NOMO-1 treated with dmso at 0.1 percent for 144 hours (cell line): ENCODE results near the gene KCNIP3.
"Not testable (repeated sequence)": the region's sequence is repeated elsewhere in the genome, so short reads cannot be mapped to it uniquely, and the experiment has no call there.

Experiments
- DNase-seq: peaks from one replicate; lab custom pipeline; 2025; ENCODE audit not compliant: unreplicated experiment; lab: John Stamatoyannopoulos, UW

The KCNIP3 gene

DNA sequence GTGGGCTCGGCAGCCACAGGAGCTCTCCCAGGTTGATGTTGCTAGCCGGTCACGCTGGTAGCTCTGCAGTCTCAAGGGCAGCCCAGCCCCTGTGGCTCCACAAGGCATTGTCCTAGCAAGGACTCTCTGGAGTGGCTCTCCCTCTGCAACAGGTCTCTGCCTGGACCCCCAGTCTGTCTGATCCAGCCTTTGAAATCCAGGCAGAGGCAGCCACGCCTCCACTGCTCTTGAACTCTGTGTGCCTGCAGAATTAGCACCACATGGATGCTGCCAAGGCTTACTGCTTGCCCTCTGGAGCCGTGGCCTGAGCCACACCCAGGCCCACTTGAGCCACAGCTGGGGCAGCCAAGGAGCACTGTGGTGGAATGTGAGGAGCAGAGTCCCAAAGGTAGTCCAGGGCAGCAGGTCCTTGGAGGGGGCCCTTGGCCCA is 62.4 kb downstream of the KCNIP3 start:
- no peak for DNase-seq

DNA sequence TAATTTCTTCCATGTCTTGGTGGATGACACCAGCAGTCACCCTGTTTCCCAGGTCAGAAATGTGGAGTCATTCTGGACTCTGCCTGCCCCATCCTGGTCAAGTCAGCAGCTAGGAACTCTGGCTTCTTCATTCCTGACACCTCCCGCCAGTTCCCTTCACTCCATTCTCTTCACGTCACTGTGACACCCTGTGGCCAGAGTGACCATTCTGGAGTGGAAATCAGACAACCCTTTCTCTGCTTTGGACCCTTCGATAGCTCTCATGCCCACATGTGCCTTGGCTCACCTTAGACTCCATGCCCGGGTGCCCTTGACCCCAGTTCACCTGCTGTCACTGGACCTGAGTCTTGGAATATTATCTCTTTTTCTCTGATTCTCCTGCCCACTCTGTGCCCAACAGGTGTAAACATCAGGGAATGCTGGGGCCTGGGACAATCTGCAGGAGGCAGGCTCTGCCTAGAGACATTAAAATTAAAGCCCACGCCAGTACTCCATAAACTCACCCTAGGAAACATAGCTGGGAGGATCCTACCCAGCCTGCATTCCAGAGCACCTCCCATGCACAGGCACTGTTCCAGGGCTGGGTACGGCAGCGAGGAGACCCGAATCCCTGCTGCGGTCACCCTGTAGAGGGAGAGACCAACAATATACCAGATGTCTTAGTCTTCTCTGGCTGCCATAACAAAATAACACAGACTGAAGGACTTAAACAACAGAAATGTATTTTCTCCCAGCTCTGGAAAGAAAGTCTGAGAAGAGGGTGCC is 64.3 kb downstream of the KCNIP3 start:
- DNase-seq = no peak

DNA sequence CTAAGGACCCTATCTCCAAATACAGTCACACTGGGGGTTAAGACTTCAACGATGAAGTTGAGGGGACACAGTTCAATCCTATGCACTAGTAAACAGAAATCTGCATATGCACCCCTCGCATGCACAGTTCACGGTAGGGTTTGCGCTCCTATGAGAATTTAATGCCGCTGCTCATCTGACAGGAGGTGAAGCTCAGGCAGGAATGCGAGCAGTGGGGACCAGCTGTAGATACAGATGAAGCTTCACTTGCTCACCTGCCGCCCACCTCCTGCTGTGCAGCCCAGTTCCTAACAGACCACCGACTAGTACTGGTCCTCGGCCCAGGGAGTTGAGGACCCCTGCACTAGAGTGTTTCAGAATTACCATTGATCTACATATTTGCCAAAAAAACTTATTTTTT is 65.3 kb downstream of the KCNIP3 start:
- no peak for DNase-seq

DNA sequence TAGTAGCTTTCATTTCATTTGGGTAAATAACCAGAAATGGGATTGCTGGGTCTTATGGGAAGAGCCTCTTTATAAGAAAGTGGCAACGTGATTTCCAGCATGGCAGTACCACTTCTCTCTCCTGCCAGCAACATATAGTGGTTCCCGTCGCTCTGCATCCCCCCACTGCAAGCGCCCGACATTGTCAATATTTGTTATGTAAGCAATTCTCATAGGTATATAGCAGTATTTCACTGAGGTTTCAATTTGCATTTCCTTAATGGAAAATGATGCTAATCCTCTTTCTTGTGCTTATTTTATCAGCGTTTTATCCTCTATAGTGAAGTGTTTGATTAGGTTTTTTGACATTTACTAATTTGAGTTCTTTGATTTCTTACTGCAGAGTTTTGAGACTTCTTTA is 69.4 kb downstream of the KCNIP3 start:
- DNase-seq = no peak

DNA sequence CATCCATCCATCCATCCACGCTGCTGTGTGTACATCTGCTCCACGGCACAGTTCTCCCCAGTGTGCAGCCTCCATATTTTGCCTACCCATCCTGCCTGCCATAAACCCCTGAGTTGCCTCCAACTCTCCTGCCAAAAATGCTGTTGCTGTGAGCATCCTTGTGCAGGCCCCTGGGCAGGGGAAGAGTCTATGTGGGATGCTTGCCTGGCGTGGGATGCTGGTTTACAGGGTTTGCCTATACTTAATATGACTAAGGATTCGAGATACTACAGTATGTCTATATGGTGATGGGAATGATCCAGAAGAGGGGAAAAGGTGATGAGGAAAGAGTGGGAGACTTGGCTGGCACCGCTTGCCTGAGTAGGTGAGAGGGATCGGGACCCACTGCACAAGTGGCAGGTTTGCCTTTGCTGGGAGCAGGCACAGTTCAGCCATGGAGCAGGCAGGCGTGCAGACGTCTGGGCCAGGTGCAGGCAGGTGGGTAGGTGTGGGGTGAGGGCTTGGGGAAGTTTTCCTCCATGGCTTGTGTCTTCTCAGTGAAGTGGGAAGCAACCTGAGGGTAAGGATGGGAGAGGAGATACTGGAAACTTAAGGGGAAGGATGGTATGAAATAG is 75.2 kb downstream of the KCNIP3 start:
- DNase-seq = no peak

DNA sequence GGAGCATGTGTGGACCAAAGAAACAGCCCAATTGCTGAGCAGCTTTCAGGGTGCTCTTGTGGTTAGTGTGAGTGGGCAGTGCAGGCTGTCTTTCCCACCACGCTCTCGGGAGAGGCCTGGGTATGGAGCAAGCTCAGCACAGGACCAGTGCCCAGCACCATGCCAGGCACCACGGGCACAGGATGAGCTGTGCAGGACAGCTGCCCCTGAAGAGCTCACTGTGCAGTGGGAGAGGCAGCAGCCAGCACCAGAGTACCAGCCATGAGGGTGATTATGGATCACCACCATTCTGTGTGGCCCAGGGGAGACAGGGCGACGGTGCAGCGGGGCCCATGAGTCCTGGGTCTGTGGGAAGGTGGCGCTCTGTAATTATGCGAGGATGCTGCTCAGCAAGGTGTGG is 75.7 kb downstream of the KCNIP3 start:
- DNase-seq = no peak

DNA sequence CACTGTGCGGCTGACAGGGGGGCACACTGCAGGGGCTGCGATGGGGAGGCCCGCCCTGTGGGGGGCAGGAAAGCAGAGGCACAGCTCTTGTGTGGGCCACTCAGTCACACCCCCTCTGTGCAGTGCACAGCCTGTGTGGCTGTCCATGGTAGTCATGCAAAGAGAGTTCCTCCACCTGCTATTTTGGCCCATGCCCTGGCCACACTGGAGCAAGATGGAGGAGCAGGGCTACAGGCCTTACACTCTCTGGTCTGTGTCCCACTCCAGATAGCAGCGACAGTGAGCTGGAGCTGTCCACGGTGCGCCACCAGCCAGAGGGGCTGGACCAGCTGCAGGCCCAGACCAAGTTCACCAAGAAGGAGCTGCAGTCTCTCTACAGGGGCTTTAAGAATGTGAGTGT is 76.9 kb downstream of the KCNIP3 start:
- no peak for DNase-seq

DNA sequence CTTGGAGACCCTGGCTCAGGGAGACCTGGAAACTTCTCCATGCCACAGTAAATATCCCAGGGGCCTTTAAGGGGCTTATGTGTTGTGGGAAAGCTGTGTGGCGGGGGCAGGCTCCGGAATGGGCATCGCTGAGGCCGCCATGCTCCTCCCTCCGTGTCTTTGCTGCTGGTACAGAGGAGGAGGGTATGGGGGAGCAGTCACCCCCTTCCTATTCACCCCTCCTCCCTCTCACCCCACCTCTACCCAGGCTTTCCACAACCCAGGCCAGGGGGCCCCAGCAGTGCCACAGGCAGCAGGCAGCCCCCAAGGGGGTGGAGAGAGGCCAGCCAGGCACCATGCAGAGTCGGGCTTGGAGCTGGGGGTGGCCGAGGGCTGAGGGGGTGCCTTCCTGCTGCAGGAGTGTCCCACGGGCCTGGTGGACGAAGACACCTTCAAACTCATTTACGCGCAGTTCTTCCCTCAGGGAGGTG is 77.3 kb downstream of the KCNIP3 start:
- DNase-seq = no peak

DNA sequence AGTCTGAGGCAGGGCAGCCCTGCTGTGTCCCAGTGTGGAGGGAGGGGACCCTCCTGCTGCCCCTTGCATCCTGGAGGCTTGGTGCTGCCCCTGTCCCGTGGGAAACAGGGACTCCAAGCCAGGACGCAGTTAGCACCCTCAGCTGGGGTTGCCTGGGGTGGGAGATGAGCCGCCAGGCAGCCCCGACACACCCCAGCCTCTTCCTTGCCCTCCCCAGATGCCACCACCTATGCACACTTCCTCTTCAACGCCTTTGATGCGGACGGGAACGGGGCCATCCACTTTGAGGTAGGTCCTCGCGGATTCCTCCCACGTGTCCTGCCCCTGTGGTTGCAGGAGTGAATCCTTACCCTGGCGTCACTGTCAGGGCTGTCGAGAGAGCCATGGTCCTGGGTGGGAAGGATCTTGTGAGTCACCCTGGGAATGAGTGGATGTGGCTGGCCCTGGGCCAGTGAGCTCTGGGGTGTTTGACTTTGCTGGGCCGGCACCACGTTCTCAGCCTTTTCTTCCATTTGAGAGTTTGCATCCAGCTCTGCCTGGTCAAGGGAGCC is 77.8 kb downstream of the KCNIP3 start:
- DNase-seq = no peak

DNA sequence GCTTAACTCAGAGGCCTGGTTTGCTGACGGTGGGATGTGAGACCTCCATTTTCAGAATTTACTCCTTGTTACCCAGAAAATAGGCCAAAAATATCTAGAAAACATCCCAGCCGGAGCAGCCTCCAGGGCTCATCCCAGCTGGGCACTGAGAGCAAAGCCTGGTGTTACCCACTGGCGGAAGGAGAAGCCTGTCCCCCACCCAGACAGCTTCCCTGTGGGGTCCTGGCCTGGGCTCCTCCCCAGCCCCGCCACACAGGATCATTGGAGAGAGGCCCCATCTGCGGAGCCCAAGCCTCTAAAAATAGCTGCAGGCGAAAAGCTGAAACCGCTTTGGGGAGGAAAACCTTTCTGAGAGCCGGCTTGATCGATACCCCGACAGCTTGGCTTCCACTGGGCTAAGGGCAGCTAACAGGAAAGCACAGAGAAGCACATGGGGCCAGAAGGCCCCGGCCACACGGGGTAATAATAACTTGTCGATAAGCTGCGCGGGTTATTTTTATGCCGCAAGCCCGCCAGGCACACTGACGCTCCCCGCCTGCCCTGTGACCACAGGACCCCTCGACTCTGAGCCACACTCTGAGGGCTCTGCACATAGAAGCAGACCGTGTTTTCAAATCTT is 78.5 kb downstream of the KCNIP3 start:
- no peak for DNase-seq

DNA sequence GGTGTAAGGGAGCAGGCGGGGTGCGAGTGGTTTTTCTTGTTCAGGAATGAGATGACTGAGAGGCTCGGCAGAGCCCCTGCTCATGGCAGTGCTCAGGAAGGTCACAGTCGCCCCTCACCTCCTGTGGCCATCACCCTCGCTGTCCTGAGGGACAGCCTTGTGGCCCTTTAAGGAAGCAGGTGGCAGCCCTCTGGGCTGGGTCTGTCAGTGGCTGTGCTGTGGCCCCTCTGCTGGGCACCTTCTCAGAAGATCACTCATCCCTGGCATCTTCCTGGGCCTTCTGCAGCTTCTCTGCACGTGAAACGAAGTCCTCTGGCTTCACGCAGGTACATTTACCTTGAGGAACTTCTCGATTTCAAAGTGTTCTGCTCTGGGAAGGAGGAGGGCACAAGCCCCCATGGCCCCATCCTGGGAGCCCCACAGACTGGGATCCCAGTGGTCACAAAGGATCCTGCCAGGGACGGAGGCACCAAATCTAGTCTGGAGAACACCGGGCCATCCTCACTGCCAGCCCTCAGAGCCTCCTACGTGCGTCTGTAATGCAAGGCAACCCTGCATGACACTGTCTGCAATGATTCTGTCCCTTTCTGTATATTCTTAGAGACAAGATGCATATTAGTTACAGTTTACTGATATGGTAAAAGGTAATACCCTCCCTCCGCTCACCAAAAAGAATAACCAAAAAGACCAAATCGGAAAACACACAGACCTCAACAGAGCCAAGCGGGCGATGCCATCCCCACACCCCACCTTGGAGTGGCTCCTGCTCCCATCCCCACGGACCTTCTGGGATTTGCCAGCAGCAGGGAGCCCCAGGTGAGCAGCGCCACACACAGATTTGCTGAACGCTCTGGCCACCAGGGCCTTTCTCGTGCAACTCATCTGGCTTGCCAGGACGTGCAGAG is 79.4 kb downstream of the KCNIP3 start:
- DNase-seq = no peak

DNA sequence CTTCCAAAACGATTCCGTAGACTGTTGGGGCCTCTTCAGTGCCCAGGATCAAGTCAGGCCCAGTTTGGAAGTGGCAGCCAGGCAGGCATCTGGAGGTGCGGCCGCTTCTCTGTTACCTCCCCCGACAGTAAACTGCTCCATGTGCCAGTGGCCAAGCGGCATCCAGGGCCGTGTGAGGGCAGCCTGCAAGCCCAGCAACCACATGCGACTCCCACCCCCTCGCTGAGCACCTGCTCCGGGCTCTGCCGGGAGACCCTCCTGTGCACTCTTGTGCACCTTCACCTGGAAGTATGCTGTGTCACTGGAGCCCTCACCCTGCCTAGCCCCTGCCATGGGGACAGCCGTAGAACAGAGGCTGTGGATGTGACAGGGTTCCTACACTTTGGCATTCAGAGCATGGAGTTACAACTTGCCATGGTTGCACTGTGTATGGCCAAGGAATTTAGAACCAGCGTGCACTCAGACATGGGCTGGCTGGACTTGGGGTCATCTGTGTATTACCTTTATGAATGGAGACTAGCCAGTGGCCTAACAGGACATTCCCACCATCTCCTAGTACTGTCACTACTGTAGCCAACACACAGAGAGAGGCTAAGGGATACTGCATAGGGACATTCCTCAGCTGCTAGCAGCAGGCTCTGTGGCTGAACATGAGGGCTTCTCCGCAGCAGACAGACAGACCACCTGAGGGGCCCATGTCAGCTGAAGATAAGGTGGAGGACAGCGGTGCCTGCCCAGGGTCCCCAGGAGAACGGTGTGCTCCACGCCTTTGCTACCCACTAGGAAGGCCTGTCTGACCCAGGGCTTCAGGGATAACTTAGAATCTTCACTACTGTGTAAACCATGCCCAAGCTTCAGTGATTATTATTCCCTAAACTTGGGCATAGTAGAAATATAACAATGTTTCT is 80.3 kb downstream of the KCNIP3 start:
- no peak for DNase-seq

DNA sequence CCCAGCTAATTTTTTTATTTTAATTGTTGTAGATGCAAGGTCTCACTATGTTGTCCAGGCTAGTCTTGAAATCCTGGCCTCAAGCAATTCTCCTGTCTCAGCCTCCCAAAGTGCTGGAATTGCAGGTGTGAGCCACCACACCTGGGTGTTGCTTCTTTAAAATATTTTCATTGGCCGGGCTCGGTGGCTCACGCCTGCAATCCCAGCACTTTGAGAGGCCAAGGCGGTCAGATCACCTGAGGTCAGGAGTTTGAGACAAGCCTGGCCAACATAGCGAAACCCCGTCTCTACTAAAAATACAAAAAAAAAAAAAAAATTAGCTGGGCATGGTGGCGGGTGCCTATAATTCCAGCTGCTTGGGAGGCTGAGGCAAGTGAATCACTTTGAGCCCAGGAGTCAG is 81.1 kb downstream of the KCNIP3 start:
- DNase-seq = not testable (repeated sequence)

DNA sequence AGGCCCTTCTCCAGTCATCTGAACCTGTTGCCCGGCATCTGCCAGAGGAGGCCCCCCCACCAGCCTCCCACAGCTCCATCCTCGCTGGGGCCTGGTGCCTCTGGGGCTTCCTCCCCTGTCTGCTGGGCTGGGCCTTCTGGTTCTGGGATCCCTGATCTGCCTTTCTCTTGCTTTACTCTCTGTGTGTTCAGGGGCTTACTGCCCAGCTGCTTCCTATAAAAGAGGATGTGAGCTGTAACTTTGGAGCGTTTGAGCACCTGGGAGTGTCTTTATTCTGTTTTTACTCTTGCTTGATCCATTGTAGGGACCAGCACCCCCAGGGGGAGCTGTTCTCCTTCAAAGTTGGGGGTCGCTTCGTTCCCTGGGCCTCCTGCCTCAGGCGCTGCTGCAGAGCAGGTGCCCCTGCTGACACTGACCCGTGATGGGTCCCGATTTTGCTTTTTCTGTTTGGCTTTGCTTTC is 82.3 kb downstream of the KCNIP3 start:
- DNase-seq = no peak

DNA sequence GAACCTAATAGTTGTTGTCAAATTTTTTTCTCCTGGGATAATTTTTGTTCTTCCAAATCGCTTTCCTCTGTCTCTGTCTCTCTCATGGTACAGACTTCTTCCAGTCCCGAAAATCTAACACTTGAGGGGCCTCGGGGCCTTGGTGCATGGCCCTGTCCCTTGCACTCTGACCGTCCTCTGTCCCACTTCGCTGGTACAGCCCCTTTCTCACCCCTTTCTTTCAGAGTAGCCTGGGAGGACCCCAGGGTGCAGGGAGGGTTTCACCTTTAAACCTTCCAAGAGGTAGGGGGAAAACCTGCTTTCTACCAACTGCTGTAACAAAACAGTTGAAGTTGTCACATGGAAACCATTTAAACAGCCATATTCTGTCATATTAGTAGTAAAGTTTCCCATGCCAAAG is 83.1 kb downstream of the KCNIP3 start:
- no peak for DNase-seq

DNA sequence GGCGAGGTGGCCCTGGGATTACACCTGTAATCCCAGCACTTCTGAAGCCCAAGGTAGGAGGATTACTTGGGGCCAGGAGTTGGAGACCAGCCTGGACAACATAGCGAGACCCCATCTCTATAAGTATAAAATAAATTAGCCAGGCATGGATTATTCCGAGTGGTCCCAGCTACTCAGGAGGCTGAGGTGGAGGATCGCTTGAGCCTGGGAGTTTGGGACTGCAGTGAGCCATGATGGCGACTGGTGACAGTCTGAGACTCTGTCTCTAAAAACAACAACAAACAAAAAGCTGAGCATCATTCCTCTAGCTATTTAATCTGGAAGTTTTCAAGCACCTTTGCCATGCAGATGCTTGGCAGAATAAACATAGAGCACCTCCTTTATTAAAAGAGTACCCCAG is 83.6 kb downstream of the KCNIP3 start:
- no peak for DNase-seq

DNA sequence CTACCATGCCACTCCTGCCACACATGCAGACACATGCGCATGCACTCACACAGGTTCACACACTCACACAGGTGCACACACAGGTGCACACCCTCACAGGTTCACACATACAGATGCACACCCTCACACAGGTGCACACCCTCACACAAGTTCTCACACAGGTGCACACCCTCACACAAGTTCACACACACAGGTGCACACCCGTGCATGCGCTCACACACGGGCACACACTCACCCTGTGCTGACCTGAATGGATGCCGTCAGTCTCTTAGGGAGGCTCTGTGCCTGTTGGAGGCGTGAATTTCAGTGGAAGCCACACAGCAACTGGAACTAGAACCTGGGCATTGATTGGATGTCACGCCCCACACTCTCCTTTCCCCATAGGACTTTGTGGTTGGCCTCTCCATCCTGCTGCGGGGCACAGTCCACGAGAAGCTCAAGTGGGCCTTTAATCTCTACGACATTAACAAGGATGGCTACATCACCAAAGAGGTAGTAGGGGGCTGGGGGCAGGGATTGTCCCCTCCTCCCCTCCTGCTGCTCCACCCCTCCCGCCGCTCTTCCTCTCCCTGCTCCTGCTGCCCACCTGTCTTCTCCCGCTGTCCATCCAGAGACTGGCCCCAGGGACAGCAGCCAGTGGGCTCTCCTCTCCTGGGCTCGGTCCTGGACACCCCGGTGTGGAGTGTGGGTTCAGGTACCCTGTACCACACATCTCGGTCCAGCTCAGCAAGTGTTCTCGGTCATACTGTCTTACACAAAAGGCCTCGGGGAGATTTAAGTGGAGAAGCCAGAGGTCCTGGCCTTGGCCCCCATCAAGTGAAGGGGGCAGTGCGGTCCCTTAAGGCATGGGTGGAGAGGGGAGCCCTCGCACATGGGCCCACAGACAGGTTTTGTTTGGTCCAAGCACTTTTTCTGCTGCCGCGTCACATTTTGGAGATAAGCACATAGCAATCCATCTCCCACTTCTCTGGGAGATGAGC is 84.4 kb downstream of the KCNIP3 start:
- no peak for DNase-seq

DNA sequence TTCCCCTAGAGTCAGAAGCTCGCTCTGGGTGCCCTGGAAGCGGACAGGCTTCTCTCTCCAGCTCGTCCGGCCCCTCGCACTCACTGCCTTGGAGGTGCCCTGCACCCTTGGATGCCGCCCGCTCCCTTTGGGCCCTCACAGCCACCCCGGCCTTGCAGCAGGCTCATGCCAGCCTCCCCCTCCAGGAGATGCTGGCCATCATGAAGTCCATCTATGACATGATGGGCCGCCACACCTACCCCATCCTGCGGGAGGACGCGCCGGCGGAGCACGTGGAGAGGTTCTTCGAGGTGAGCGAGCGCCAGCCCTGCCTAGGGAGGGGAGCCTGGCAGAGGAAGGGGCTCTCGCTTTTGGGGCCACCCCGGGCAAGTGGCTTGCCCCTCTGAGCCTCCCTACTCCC is 85.0 kb downstream of the KCNIP3 start:
- DNase-seq = no peak
